GM21576 (cell line): ENCODE results near the gene ATP2C1.
"Not testable (repeated sequence)": the region's sequence is repeated elsewhere in the genome, so short reads cannot be mapped to it uniquely, and the experiment has no call there.

ENCODE experiments used
- ATAC-seq: cut with Tn5 transposase; IDR thresholded peaks from one replicate; pipeline ENCODE4 v1.9.1; 2021; ENCODE audit warnings: mild to moderate bottlenecking, moderate library complexity; ENCODE audit not compliant: unreplicated experiment

Gene ATP2C1

GRCh38 chr3:130893376-130894129, at the start of gene ATP2C1:
ATP2C1 (plus strand) TSS chr3:130894084; CDS start chr3:130894770, 686 bp downstream.
- peak; percentile 85 for ATAC-seq

GRCh38 chr3:130844462-130844861, 49.4 kb upstream of the ATP2C1 start:
- no peak for ATAC-seq

- ATAC-seq: no peak
Observed at GRCh38 chr3:130846181-130846580, 47.7 kb upstream of the ATP2C1 start.

GRCh38 chr3:130849091-130849552, 44.8 kb upstream of the ATP2C1 start:
- no peak for ATAC-seq

GRCh38 chr3:130850044-130850797, 43.7 kb upstream of the ATP2C1 start:
- peak; percentile 70 for ATAC-seq

- no peak for ATAC-seq
Observed at GRCh38 chr3:130850843-130851242, 43.0 kb upstream of the ATP2C1 start.

GRCh38 chr3:130851277-130851676, 42.6 kb upstream of the ATP2C1 start:
- ATAC-seq: no peak

GRCh38 chr3:130853581-130853980, 40.3 kb upstream of the ATP2C1 start:
- no peak for ATAC-seq

GRCh38 chr3:130854208-130854864, 39.5 kb upstream of the ATP2C1 start:
- ATAC-seq: peak; percentile 35

- no peak for ATAC-seq
Observed at GRCh38 chr3:130857336-130858026, 36.4 kb upstream of the ATP2C1 start.

GRCh38 chr3:130862130-130862529, 31.8 kb upstream of the ATP2C1 start:
- not testable (repeated sequence) for ATAC-seq

- ATAC-seq: no peak
Observed at GRCh38 chr3:130865489-130865888, 28.4 kb upstream of the ATP2C1 start.

- ATAC-seq: no peak
Observed at GRCh38 chr3:130866327-130866726, 27.6 kb upstream of the ATP2C1 start.

- no peak for ATAC-seq
Observed at GRCh38 chr3:130870423-130870822, 23.5 kb upstream of the ATP2C1 start.

- ATAC-seq: no peak
Observed at GRCh38 chr3:130876594-130876993, 17.3 kb upstream of the ATP2C1 start.

GRCh38 chr3:130878464-130878863, 15.4 kb upstream of the ATP2C1 start:
- no peak for ATAC-seq

- ATAC-seq: no peak
Observed at GRCh38 chr3:130889416-130889946, 4.4 kb upstream of the ATP2C1 start.

- peak; percentile 39 for ATAC-seq
Observed at GRCh38 chr3:130892759-130893375, 1.0 kb upstream of the ATP2C1 start.

GRCh38 chr3:130894130-130894985, 474 bp downstream of the ATP2C1 start:
- ATAC-seq: no peak

- no peak for ATAC-seq
Observed at GRCh38 chr3:130894986-130895280, 1.0 kb downstream of the ATP2C1 start.
